ENCODE data around the gene RELN. TPM values are rescaled to one million over a fixed set of nuclear protein-coding genes. Genes with fewer than 3 reads are reported as not detected.

RELN gene
- total RNA-seq, 1 experiment from 2014 or later, result 0.10 TPM

DNA sequence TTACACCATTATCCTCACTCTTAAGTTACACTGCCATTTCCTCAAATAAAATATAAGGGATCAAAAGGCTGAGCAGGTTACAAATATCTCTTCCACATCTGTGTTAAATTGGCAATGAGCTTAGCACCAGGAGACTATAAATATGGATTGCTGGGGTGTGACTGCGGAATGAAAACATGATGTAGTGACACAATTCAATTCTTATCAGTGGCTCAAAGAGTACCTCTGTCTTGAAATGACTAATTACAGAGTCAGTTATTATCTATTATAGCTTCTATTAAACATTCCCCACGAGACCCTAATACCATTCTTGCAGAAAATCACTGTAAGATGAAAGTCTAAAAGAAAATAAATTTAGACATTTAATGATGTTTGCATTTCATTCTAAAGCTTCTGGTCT is 67.1 kb downstream of the RELN start:
- Histone ChIP-seq H3K4me1 (ENCODE audit: control insufficient read depth, insufficient read depth, low read length) (no peaks in the 10 kb centered on the region), H3K27me3 (ENCODE audit: control insufficient read depth, insufficient read depth, low read length) (no peaks in the 10 kb centered on the region), H3K36me3 (ENCODE audit: control insufficient read depth, insufficient read depth, low read length) (no peaks in the 10 kb centered on the region), H3K4me3 (ENCODE audit: low read depth in 2 of 2, low read length in 2 of 2) (no peak overlapping the region), H3K9me3 (ENCODE audit: control insufficient read depth, insufficient read depth, low read depth, low read length) (no peaks in the 10 kb centered on the region), H3K27ac (ENCODE audit: low read length) (no peak overlapping the region)
- in situ Hi-C loops (cut with HindIII; ENCODE audit: low pct_unique_long_range_greater_than_20kb, low sequenced_read_pairs), result no loop called here
- ATAC-seq (no peak), DNase-seq (ENCODE audit: low read depth, low spot score) (no peak)
- POLR2A ChIA-PET, result no interaction called here
- intact Hi-C loops (cut with micrococcal nuclease; ENCODE audit: unreplicated experiment), result no loop called here
- TF ChIP-seq, protein P1, sequence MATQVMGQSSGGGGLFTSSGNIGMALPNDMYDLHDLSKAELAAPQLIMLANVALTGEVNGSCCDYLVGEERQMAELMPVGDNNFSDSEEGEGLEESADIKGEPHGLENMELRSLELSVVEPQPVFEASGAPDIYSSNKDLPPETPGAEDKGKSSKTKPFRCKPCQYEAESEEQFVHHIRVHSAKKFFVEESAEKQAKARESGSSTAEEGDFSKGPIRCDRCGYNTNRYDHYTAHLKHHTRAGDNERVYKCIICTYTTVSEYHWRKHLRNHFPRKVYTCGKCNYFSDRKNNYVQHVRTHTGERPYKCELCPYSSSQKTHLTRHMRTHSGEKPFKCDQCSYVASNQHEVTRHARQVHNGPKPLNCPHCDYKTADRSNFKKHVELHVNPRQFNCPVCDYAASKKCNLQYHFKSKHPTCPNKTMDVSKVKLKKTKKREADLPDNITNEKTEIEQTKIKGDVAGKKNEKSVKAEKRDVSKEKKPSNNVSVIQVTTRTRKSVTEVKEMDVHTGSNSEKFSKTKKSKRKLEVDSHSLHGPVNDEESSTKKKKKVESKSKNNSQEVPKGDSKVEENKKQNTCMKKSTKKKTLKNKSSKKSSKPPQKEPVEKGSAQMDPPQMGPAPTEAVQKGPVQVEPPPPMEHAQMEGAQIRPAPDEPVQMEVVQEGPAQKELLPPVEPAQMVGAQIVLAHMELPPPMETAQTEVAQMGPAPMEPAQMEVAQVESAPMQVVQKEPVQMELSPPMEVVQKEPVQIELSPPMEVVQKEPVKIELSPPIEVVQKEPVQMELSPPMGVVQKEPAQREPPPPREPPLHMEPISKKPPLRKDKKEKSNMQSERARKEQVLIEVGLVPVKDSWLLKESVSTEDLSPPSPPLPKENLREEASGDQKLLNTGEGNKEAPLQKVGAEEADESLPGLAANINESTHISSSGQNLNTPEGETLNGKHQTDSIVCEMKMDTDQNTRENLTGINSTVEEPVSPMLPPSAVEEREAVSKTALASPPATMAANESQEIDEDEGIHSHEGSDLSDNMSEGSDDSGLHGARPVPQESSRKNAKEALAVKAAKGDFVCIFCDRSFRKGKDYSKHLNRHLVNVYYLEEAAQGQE (IDR thresholded peaks at IDR 0.05; ENCODE audit: insufficient read depth in 1 of 2, low read depth in 2 of 2, low read length in 1 of 2), result no peak
- no peak for TF ChIP-seq TCF7L2 (IDR thresholded peaks at IDR 0.05; ENCODE audit: low read depth, low read length)
- TF ChIP-seq POLR2AphosphoS5 (IDR thresholded peaks at IDR 0.05; ENCODE audit: low read depth, low read length), result no peak
- TF ChIP-seq, protein P2, sequence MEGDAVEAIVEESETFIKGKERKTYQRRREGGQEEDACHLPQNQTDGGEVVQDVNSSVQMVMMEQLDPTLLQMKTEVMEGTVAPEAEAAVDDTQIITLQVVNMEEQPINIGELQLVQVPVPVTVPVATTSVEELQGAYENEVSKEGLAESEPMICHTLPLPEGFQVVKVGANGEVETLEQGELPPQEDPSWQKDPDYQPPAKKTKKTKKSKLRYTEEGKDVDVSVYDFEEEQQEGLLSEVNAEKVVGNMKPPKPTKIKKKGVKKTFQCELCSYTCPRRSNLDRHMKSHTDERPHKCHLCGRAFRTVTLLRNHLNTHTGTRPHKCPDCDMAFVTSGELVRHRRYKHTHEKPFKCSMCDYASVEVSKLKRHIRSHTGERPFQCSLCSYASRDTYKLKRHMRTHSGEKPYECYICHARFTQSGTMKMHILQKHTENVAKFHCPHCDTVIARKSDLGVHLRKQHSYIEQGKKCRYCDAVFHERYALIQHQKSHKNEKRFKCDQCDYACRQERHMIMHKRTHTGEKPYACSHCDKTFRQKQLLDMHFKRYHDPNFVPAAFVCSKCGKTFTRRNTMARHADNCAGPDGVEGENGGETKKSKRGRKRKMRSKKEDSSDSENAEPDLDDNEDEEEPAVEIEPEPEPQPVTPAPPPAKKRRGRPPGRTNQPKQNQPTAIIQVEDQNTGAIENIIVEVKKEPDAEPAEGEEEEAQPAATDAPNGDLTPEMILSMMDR (IDR thresholded peaks at IDR 0.05), result no peak
- no peak for TF ChIP-seq SIN3A (IDR thresholded peaks at IDR 0.05; ENCODE audit: borderline replicate concordance, insufficient read depth, low read depth, low read length)
- CTCF ChIA-PET, result no interaction called here
- no TSS peak for BruUV-seq (replicated peaks)

GRCh38 chr7:103921692-103922091 is 67.8 kb downstream of the RELN start:
- Histone ChIP-seq H3K4me3 (ENCODE audit: low read depth in 2 of 2, low read length in 2 of 2) (no peak overlapping the region), H3K27me3 (ENCODE audit: control insufficient read depth, insufficient read depth, low read length) (no peaks in the 10 kb centered on the region), H3K36me3 (ENCODE audit: control insufficient read depth, insufficient read depth, low read length) (no peaks in the 10 kb centered on the region), H3K27ac (ENCODE audit: low read length) (no peak overlapping the region), H3K9me3 (ENCODE audit: control insufficient read depth, insufficient read depth, low read depth, low read length) (no peaks in the 10 kb centered on the region), H3K4me1 (ENCODE audit: control insufficient read depth, insufficient read depth, low read length) (no peaks in the 10 kb centered on the region)
- intact Hi-C loops (cut with micrococcal nuclease; ENCODE audit: unreplicated experiment) (no loop called here), in situ Hi-C loops (cut with HindIII; ENCODE audit: low pct_unique_long_range_greater_than_20kb, low sequenced_read_pairs) (no loop called here)
- CTCF ChIA-PET, result no interaction called here
- no peak for TF ChIP-seq POLR2AphosphoS5 (IDR thresholded peaks at IDR 0.05; ENCODE audit: low read depth, low read length)
- no peak for TF ChIP-seq SIN3A (IDR thresholded peaks at IDR 0.05; ENCODE audit: borderline replicate concordance, insufficient read depth, low read depth, low read length)
- TF ChIP-seq TCF7L2 (IDR thresholded peaks at IDR 0.05; ENCODE audit: low read depth, low read length), result no peak
- TF ChIP-seq, protein P2 (IDR thresholded peaks at IDR 0.05), result no peak
- TF ChIP-seq, protein P1 (IDR thresholded peaks at IDR 0.05; ENCODE audit: insufficient read depth in 1 of 2, low read depth in 2 of 2, low read length in 1 of 2), result no peak
- ATAC-seq, result no peak
- POLR2A ChIA-PET, result no interaction called here
- DNase-seq (ENCODE audit: low read depth, low spot score), result no peak
- BruUV-seq (replicated peaks), result no TSS peak

Data from Panc1 (cell line).